HG02973 (cell line): ENCODE measurements around the gene PLPPR3.

Experiments used
- ATAC-seq: cut with Tn5 transposase; IDR thresholded peaks from one replicate; pipeline ENCODE4 v1.9.1; 2021; ENCODE audit warnings: moderate library complexity; ENCODE audit not compliant: unreplicated experiment

PLPPR3 gene

GRCh38 chr19:821825-822503 lies at the start of gene PLPPR3:
Gene PLPPR3, minus strand, starts transcription at chr19:821955. Its CDS starts 396 bp downstream, at chr19:821559.
- no peak for ATAC-seq

- no peak for ATAC-seq
Observed at GRCh38 chr19:870963-871401, 49.2 kb upstream of the PLPPR3 start.

- no peak for ATAC-seq
Observed at GRCh38 chr19:870314-870713, 48.6 kb upstream of the PLPPR3 start.

GRCh38 chr19:869245-870177 lies 47.8 kb upstream of the PLPPR3 start:
- no peak for ATAC-seq

GRCh38 chr19:868458-869244 lies 46.9 kb upstream of the PLPPR3 start:
- ATAC-seq: no peak

- no peak for ATAC-seq
Observed at GRCh38 chr19:867855-868457, 46.2 kb upstream of the PLPPR3 start.

GRCh38 chr19:867301-867793 lies 45.6 kb upstream of the PLPPR3 start:
- no peak for ATAC-seq

GRCh38 chr19:866769-867300 lies 45.1 kb upstream of the PLPPR3 start:
- ATAC-seq: no peak

GRCh38 chr19:863315-863620 lies 41.5 kb upstream of the PLPPR3 start:
- ATAC-seq: no peak

- no peak for ATAC-seq
Observed at GRCh38 chr19:862581-863314, 41.0 kb upstream of the PLPPR3 start.

GRCh38 chr19:861756-862580 lies 40.2 kb upstream of the PLPPR3 start:
- ATAC-seq: no peak

- no peak for ATAC-seq
Observed at GRCh38 chr19:861141-861755, 39.5 kb upstream of the PLPPR3 start.

- no peak for ATAC-seq
Observed at GRCh38 chr19:858868-859843, 37.4 kb upstream of the PLPPR3 start, which contains the start of gene CFD. Gene CFD, plus strand, starts transcription at chr19:859664. Its CDS starts 26 bp downstream, at chr19:859690.

- ATAC-seq: no peak
Observed at GRCh38 chr19:858284-858683, 36.5 kb upstream of the PLPPR3 start.

GRCh38 chr19:855566-856120 lies 33.9 kb upstream of the PLPPR3 start:
- no peak for ATAC-seq

GRCh38 chr19:855142-855541 lies 33.4 kb upstream of the PLPPR3 start:
- ATAC-seq: no peak

GRCh38 chr19:854549-854948 lies 32.8 kb upstream of the PLPPR3 start:
- ATAC-seq: no peak
